IPS-18c (cell line): ENCODE data around the gene KMT5B.

Experiments
- H3K4me3 ChIP-seq: 2 replicates; pipeline ENCODE4 v1.7.0; 2013; ENCODE audit warnings: low read depth, mild to moderate bottlenecking, low read length, moderate library complexity; ENCODE audit not compliant: insufficient read depth
- H3K9me3 ChIP-seq: one replicate; pipeline ENCODE4 v1.6.1; 2013; ENCODE audit warnings: mild to moderate bottlenecking, low read length, moderate library complexity; ENCODE audit not compliant: control insufficient read depth, insufficient read depth

The KMT5B gene

GRCh38 chr11:68199295-68199987, 13.7 kb downstream of the KMT5B start:
- Histone ChIP-seq H3K9me3 (no peaks in the 10 kb centered on the region), H3K4me3 (no peak overlapping the region)

GRCh38 chr11:68196219-68196618, 16.9 kb downstream of the KMT5B start:
- no peaks in the 10 kb centered on the region for H3K9me3 ChIP-seq
- no peak overlapping the region for H3K4me3 ChIP-seq

GRCh38 chr11:68194675-68195294, 18.3 kb downstream of the KMT5B start:
- H3K9me3 ChIP-seq = no peaks in the 10 kb centered on the region
- H3K4me3 ChIP-seq = no peak overlapping the region

GRCh38 chr11:68193018-68193417, 20.1 kb downstream of the KMT5B start:
- no peaks in the 10 kb centered on the region for H3K9me3 ChIP-seq

GRCh38 chr11:68191661-68192579, 21.2 kb downstream of the KMT5B start:
- no peak overlapping the region for H3K4me3 ChIP-seq

More at GRCh38 chr11:68193018-68193417, 20.1 kb downstream of the KMT5B start:
- no peak overlapping the region for H3K4me3 ChIP-seq

GRCh38 chr11:68189888-68190287, 23.2 kb downstream of the KMT5B start:
- no peaks in the 10 kb centered on the region for H3K9me3 ChIP-seq
- H3K4me3 ChIP-seq = no peak overlapping the region

More at GRCh38 chr11:68191661-68192579, 21.2 kb downstream of the KMT5B start:
- H3K9me3 ChIP-seq = no peaks in the 10 kb centered on the region

- Histone ChIP-seq H3K9me3 (no peaks in the 10 kb centered on the region), H3K4me3 (no peak overlapping the region)
Observed at GRCh38 chr11:68189082-68189481, 24.0 kb downstream of the KMT5B start.

- Histone ChIP-seq H3K4me3 (no peak overlapping the region), H3K9me3 (no peaks in the 10 kb centered on the region)
Observed at GRCh38 chr11:68186061-68186460, 27.0 kb downstream of the KMT5B start.

- Histone ChIP-seq H3K9me3 (no peaks in the 10 kb centered on the region), H3K4me3 (no peak overlapping the region)
Observed at GRCh38 chr11:68181719-68182451, 31.2 kb downstream of the KMT5B start.

GRCh38 chr11:68179847-68180246, 33.2 kb downstream of the KMT5B start:
- Histone ChIP-seq H3K4me3 (no peak overlapping the region), H3K9me3 (no peaks in the 10 kb centered on the region)

GRCh38 chr11:68177877-68178276, 35.2 kb downstream of the KMT5B start:
- no peaks in the 10 kb centered on the region for H3K9me3 ChIP-seq
- no peak overlapping the region for H3K4me3 ChIP-seq

- Histone ChIP-seq H3K4me3 (no peak overlapping the region), H3K9me3 (no peaks in the 10 kb centered on the region)
Observed at GRCh38 chr11:68173926-68174325, 39.2 kb downstream of the KMT5B start.

- Histone ChIP-seq H3K9me3 (no peaks in the 10 kb centered on the region), H3K4me3 (no peak overlapping the region)
Observed at GRCh38 chr11:68169442-68169841, 43.7 kb downstream of the KMT5B start.

- Histone ChIP-seq H3K9me3 (no peaks in the 10 kb centered on the region), H3K4me3 (no peak overlapping the region)
Observed at GRCh38 chr11:68168694-68169093, 44.4 kb downstream of the KMT5B start.

GRCh38 chr11:68167474-68167873, 45.6 kb downstream of the KMT5B start:
- Histone ChIP-seq H3K4me3 (no peak overlapping the region), H3K9me3 (no peaks in the 10 kb centered on the region)

GRCh38 chr11:68166969-68167368, 46.1 kb downstream of the KMT5B start:
- no peaks in the 10 kb centered on the region for H3K9me3 ChIP-seq
- no peak overlapping the region for H3K4me3 ChIP-seq

GRCh38 chr11:68165601-68166000, 47.5 kb downstream of the KMT5B start:
- no peak overlapping the region for H3K4me3 ChIP-seq
- no peaks in the 10 kb centered on the region for H3K9me3 ChIP-seq
